Effector memory CD4-positive, alpha-beta T cell (primary cell): ENCODE measurements around the gene TRMT10B.

Source experiments
- DNase-seq, 3 donors: peaks; one replicate each; pipeline ENCODE4 v3.0.0-alpha.2; 2020
- H3K27ac ChIP-seq: 2 replicates; pipeline ENCODE4 v1.7.0; 2013; ENCODE audit warnings: mild to moderate bottlenecking, low read length, moderate library complexity; ENCODE audit not compliant: insufficient read depth, poor library complexity, severe bottlenecking
- H3K27me3 ChIP-seq: replicated peaks from 2 replicates; pipeline ENCODE4 v1.7.0; 2013; ENCODE audit warnings: mild to moderate bottlenecking, low read length; ENCODE audit not compliant: insufficient read depth, control insufficient read depth, poor library complexity, severe bottlenecking
- H3K36me3 ChIP-seq: 2 replicates; pipeline ENCODE4 v1.7.0; 2013; ENCODE audit warnings: mild to moderate bottlenecking, low read length, moderate library complexity; ENCODE audit not compliant: control insufficient read depth, insufficient read depth
- H3K4me1 ChIP-seq: 2 replicates; pipeline ENCODE4 v1.7.0; 2013; ENCODE audit warnings: low read length, mild to moderate bottlenecking; ENCODE audit not compliant: control insufficient read depth, insufficient read depth, poor library complexity, severe bottlenecking
- H3K4me3 ChIP-seq: 2 replicates; pipeline ENCODE4 v1.7.0; 2013; ENCODE audit warnings: low read length, low read depth, mild to moderate bottlenecking; ENCODE audit not compliant: insufficient read depth, poor library complexity, severe bottlenecking
- H3K9me3 ChIP-seq: 2 replicates; pipeline ENCODE4 v1.7.0; 2013; ENCODE audit warnings: mild to moderate bottlenecking, low read length, moderate library complexity; ENCODE audit not compliant: control insufficient read depth
- total RNA-seq, 3 donors: gene quantifications; one replicate each; lab custom pipeline; 2026; lab: John Stamatoyannopoulos, UW

Gene TRMT10B
- total RNA-seq, result 9.3 to 13.6 (median 9.6) reads per million in 3 donors

DNA sequence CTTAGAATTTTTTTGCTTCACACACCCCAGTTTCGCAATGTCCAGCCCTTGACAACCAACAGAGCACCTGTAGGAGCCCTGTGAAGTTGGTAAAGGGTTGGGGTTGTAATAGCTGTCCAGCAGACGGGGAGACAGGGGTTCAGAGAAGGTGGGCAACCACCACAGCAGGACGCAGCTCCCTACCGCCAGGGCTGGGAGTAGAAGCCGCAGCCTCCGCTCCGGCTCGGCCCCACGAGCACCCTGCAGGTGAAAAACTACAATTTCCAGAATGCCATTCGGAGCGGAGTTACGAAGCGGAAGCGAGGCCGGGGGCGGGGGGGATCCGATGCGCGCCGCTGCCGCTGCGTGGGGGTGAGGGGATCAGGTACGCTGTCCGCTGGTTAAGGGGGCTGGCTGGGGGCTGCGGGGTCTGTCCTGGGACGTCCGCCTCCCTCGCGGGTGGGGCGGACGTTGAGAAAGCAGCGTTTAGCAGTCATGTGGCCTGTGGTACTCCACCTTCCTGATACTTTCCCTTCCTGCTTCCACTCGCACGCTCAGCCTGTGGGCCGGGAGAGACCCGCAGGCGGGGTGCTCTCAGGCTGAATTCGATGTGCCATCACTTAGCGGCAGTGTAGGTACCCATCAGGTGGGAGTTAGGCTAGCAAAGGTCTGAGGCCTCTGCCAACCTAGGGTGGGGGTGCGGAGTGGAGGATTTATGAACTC is at the start of gene TRMT10B:
TRMT10B (plus strand) TSS at position 317 of the 702 bp plus-strand sequence. CDS start 8,127 bp downstream, outside the sequence.
- Histone ChIP-seq H3K27ac (peak within 1 kb of the TSS; percentile 79), H3K4me1 (peaks cover 15% of the 10 kb centered on the region), H3K9me3 (no peaks in the 10 kb centered on the region), H3K27me3 (no peaks in the 10 kb centered on the region), H3K36me3 (no peaks in the 10 kb centered on the region), H3K4me3 (peak within 1 kb of the TSS; percentile 79)
- peak; percentile 31 to 47 (median 42) for DNase-seq

GRCh38 chr9:37705787-37706186 is 47.8 kb upstream of the TRMT10B start:
- no peak for DNase-seq

DNA sequence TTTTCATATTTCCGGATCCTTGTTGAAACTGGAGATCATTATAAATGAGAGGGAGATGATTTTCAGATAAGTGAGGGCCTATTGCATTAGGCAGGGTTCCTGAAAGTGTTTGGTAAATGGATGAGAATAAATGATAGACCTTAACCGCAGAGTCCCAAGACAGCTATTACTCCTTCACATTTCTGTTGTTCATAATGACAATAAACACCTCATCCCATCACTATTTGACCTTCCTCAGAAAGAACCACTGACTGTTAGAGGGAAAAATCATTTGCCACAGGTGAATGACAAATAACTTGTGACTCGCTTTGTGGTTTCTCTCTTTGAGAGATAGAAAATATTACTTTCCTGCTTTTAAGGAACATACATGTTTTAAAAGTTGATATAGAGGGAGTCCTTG is 47.3 kb upstream of the TRMT10B start:
- Histone ChIP-seq H3K4me3 (no peak overlapping the region), H3K27me3 (no peaks in the 10 kb centered on the region), H3K36me3 (no peaks in the 10 kb centered on the region), H3K4me1 (no peaks in the 10 kb centered on the region), H3K27ac (no peak overlapping the region), H3K9me3 (no peaks in the 10 kb centered on the region)
- no peak for DNase-seq

More at GRCh38 chr9:37705787-37706186, 47.8 kb upstream of the TRMT10B start:
- H3K27me3 ChIP-seq, result no peaks in the 10 kb centered on the region
- H3K4me3 ChIP-seq, result no peak overlapping the region
- no peaks in the 10 kb centered on the region for H3K36me3 ChIP-seq
- H3K27ac ChIP-seq, result no peak overlapping the region
- no peaks in the 10 kb centered on the region for H3K4me1 ChIP-seq
- no peaks in the 10 kb centered on the region for H3K9me3 ChIP-seq

GRCh38 chr9:37707748-37708147 is 45.9 kb upstream of the TRMT10B start:
- no peaks in the 10 kb centered on the region for H3K4me1 ChIP-seq
- DNase-seq, result no peak
- no peak overlapping the region for H3K4me3 ChIP-seq
- H3K27ac ChIP-seq, result no peak overlapping the region
- H3K27me3 ChIP-seq, result no peaks in the 10 kb centered on the region
- H3K9me3 ChIP-seq, result no peaks in the 10 kb centered on the region
- H3K36me3 ChIP-seq, result no peaks in the 10 kb centered on the region

DNA sequence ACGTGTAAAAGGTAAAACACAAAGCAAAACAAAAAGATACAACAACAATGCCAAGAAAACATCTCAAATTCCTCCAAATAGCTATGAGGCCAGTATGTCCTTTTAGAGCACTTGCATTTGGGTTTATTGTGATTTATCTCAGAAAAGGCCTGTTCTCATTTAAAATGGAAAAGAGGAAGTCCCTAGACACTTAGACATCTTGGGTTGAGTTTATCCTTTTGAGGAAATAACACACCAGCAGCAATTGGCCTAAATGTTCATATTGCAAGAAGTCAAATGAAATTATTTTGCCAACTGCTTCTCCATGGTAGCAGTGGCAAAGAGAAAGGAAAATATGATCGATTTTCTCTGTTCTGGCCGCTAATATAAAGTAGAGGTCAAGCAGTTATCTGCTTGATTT is 43.6 kb upstream of the TRMT10B start:
- no peak overlapping the region for H3K27ac ChIP-seq
- H3K9me3 ChIP-seq, result no peaks in the 10 kb centered on the region
- H3K4me1 ChIP-seq, result no peaks in the 10 kb centered on the region
- H3K4me3 ChIP-seq, result no peak overlapping the region
- no peak for DNase-seq
- no peaks in the 10 kb centered on the region for H3K27me3 ChIP-seq
- no peaks in the 10 kb centered on the region for H3K36me3 ChIP-seq

DNA sequence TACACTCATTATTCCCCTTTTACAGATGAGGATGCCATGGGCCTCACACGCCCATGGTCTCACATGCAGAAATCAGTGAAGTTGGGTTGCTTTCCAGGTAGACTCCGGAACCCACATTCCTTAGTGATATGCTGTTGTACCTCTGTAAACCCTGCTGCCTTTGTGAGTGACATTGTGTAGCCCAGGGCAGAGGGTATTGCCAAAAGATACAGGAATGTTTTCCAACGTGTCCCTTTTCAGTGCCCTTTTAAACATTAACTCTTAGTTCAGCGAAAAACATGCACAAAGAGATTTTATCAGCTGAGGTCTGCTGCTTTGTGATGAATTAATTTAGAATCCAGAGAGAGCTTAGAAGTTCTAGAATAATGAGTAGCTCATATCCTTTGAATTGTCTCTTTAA is 38.3 kb upstream of the TRMT10B start:
- no peak for DNase-seq
- no peaks in the 10 kb centered on the region for H3K27me3 ChIP-seq
- H3K4me1 ChIP-seq, result no peaks in the 10 kb centered on the region
- no peak overlapping the region for H3K4me3 ChIP-seq
- H3K27ac ChIP-seq, result no peak overlapping the region
- H3K9me3 ChIP-seq, result no peaks in the 10 kb centered on the region
- H3K36me3 ChIP-seq, result no peaks in the 10 kb centered on the region

DNA sequence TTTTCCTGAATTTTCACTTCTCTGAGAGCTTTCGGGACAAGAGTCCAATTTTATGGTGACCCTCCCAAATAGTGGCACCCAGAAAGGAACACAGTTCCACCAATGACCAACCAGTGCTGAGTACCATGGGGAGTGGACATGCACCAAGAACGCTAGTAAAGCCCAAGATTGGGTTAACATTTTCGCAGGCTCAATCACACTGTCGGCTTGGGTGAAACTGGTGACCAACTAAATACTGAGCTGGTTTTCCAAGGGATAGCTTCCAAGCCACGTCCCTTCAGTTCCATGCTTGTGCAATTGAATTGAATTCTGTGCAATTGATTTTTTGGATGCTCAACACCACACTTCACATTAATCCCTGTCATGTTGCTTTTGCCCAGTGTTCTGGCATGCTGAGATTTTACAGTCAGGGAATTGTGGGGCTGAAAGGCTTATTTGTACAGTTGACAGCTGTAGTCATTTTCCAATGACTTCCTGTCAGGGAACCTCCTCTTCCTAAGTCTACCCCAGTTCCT is 37.6 kb upstream of the TRMT10B start:
- Histone ChIP-seq H3K36me3 (no peaks in the 10 kb centered on the region), H3K4me3 (no peak overlapping the region), H3K9me3 (no peaks in the 10 kb centered on the region), H3K27ac (no peak overlapping the region), H3K4me1 (no peaks in the 10 kb centered on the region), H3K27me3 (no peaks in the 10 kb centered on the region)
- DNase-seq, result no peak

DNA sequence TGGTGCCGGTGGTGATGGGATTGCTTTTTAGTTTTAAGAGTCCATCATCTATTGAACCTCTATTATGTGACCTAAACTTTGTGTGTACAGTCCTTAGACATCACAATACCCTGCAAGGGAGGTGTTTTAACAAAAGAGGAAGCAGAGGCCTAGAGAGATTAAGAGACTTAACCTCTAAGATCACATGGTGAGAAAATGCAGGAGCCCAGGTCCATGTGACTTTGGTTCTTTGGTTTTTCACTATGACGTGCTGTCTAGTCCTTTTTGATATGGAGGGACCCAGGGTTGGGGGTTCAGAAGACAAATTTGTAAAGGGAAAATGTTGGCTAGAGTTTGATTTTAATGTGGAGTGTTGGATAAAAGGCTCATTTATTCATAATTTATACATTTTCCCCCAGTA is 34.1 kb upstream of the TRMT10B start:
- DNase-seq, result no peak
- H3K4me3 ChIP-seq, result no peak overlapping the region

GRCh38 chr9:37727013-37727412 is 26.6 kb upstream of the TRMT10B start:
- H3K36me3 ChIP-seq, result no peaks in the 10 kb centered on the region
- H3K9me3 ChIP-seq, result no peaks in the 10 kb centered on the region
- H3K4me1 ChIP-seq, result no peaks in the 10 kb centered on the region
- DNase-seq, result no peak
- H3K27ac ChIP-seq, result no peak overlapping the region
- no peaks in the 10 kb centered on the region for H3K27me3 ChIP-seq
- no peak overlapping the region for H3K4me3 ChIP-seq

More for the DNA sequence above, 34.1 kb upstream of the TRMT10B start:
- Histone ChIP-seq H3K27ac (no peak overlapping the region), H3K27me3 (no peaks in the 10 kb centered on the region), H3K36me3 (no peaks in the 10 kb centered on the region), H3K4me1 (no peaks in the 10 kb centered on the region), H3K9me3 (no peaks in the 10 kb centered on the region)

GRCh38 chr9:37729499-37729898 is 24.1 kb upstream of the TRMT10B start:
- no peaks in the 10 kb centered on the region for H3K4me1 ChIP-seq
- no peaks in the 10 kb centered on the region for H3K9me3 ChIP-seq
- no peaks in the 10 kb centered on the region for H3K36me3 ChIP-seq
- DNase-seq, result no peak
- H3K4me3 ChIP-seq, result no peak overlapping the region
- no peak overlapping the region for H3K27ac ChIP-seq
- no peaks in the 10 kb centered on the region for H3K27me3 ChIP-seq
